Nucleus accumbens (tissue), 56 donors: ENCODE measurements around the gene DCC.

ENCODE experiments used
- DNase-seq, 56 donors: peaks; one replicate each; lab custom pipeline; 2025; lab: John Stamatoyannopoulos, UW

DCC gene

GRCh38 chr18:52869942-52870907 lies 530.2 kb downstream of the DCC start:
- peak in 2 of 56 donors; percentile 1 to 3 for DNase-seq

- DNase-seq: no peak
Measured at GRCh38 chr18:52874774-52875173, 534.8 kb downstream of the DCC start.

GRCh38 chr18:52875725-52876124 lies 535.7 kb downstream of the DCC start:
- no peak for DNase-seq

- no peak for DNase-seq
Measured at GRCh38 chr18:52888014-52888413, 548.0 kb downstream of the DCC start.

- no peak for DNase-seq
Measured at GRCh38 chr18:52894801-52895200, 554.8 kb downstream of the DCC start.

GRCh38 chr18:52897611-52898484 lies 557.9 kb downstream of the DCC start:
- DNase-seq: no peak

GRCh38 chr18:52898485-52899058 lies 558.6 kb downstream of the DCC start:
- no peak for DNase-seq

GRCh38 chr18:52902188-52902587 lies 562.2 kb downstream of the DCC start:
- no peak for DNase-seq

- DNase-seq: peak in 29 of 56 donors; percentile 3 to 73 (median 26)
Measured at GRCh38 chr18:52903857-52904256, 563.9 kb downstream of the DCC start.

GRCh38 chr18:52907543-52908308 lies 567.7 kb downstream of the DCC start:
- DNase-seq: peak in 6 of 56 donors; percentile 4 to 25 (median 6)

GRCh38 chr18:52914148-52914547 lies 574.2 kb downstream of the DCC start:
- no peak for DNase-seq

- no peak for DNase-seq
Measured at GRCh38 chr18:52920665-52921064, 580.7 kb downstream of the DCC start.

GRCh38 chr18:52933356-52933755 lies 593.4 kb downstream of the DCC start:
- DNase-seq: no peak

GRCh38 chr18:52936931-52937330 lies 596.9 kb downstream of the DCC start:
- DNase-seq: no peak

- DNase-seq: no peak
Measured at GRCh38 chr18:52937840-52938239, 597.8 kb downstream of the DCC start.

GRCh38 chr18:52945552-52945951 lies 605.6 kb downstream of the DCC start:
- no peak for DNase-seq

- no peak for DNase-seq
Measured at GRCh38 chr18:52948868-52949444, 609.0 kb downstream of the DCC start.

GRCh38 chr18:52950155-52950554 lies 610.2 kb downstream of the DCC start:
- no peak for DNase-seq

- DNase-seq: no peak
Measured at GRCh38 chr18:52953387-52953786, 613.4 kb downstream of the DCC start.

GRCh38 chr18:52963481-52963880 lies 623.5 kb downstream of the DCC start:
- DNase-seq: no peak
